Peyer's patch (tissue), 4 donors: Measurements from ENCODE around the gene ATXN2L.

Experiments used
- POLR2A ChIP-seq, 2 donors: fragments of 450-650 bp; IDR thresholded peaks; one replicate each; pipeline ENCODE4 v1.5.1; 2017; ENCODE audit warnings: antibody characterized with exemption in 2 of 2, mild to moderate bottlenecking in 2 of 2, moderate library complexity in 2 of 2
- TF ChIP-seq, protein P1 (sequence below), 6 experiments: fragments of 450-650 bp in 4 of 6; fragments of 200-600 bp in 2 of 6; sonication (generic) in 1 of 6; IDR thresholded peaks; one replicate each; pipeline ENCODE4 v1.5.1; 2017 to 2019; ENCODE audit warnings: antibody characterized with exemption in 6 of 6, mild to moderate bottlenecking in 3 of 6, moderate library complexity in 1 of 6

GRCh38 chr16:28859326-28859725, 36.5 kb downstream of the ATXN2L start:
- TF ChIP-seq, protein P1, sequence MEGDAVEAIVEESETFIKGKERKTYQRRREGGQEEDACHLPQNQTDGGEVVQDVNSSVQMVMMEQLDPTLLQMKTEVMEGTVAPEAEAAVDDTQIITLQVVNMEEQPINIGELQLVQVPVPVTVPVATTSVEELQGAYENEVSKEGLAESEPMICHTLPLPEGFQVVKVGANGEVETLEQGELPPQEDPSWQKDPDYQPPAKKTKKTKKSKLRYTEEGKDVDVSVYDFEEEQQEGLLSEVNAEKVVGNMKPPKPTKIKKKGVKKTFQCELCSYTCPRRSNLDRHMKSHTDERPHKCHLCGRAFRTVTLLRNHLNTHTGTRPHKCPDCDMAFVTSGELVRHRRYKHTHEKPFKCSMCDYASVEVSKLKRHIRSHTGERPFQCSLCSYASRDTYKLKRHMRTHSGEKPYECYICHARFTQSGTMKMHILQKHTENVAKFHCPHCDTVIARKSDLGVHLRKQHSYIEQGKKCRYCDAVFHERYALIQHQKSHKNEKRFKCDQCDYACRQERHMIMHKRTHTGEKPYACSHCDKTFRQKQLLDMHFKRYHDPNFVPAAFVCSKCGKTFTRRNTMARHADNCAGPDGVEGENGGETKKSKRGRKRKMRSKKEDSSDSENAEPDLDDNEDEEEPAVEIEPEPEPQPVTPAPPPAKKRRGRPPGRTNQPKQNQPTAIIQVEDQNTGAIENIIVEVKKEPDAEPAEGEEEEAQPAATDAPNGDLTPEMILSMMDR (IDR thresholded peaks at IDR 0.05): no peak
- TF ChIP-seq POLR2A (IDR thresholded peaks at IDR 0.05): no peak
